ENCODE results near the gene MXD1.

- TF ChIP-seq CTCF (IDR thresholded peaks at IDR 0.05): no peak
- TF ChIP-seq POLR2AphosphoS5 (IDR thresholded peaks at IDR 0.05; ENCODE audit: low read depth, low read length): no peak
- TF ChIP-seq TAF1 (IDR thresholded peaks at IDR 0.05; ENCODE audit: borderline replicate concordance, low read depth, low read length): no peak
- no peak for TF ChIP-seq RCOR1 (IDR thresholded peaks at IDR 0.05; ENCODE audit: low read length)
- TF ChIP-seq FOXJ3 (CRISPR knock-in tag; IDR thresholded peaks at IDR 0.05): no peak
- no peak for TF ChIP-seq JUND (IDR thresholded peaks at IDR 0.05)
Observed at GRCh38 chr2:69918401-69918800, 3.5 kb downstream of the MXD1 start.
